ENCODE data around the gene SERTAD1.

The SERTAD1 gene

GRCh38 chr19:40471111-40471510, 45.3 kb upstream of the SERTAD1 start:
- H3F3A ChIP-seq (ENCODE audit: insufficient read depth) = 0 out of 2 replicates have a peak, but pooled peaks cover 3% of the 10 kb centered on the region
- TF ChIP-seq EZH2phosphoT487 (conservative IDR thresholded peaks at IDR 0.05; ENCODE audit: low read length) = no peak
- TF ChIP-seq, protein P1, sequence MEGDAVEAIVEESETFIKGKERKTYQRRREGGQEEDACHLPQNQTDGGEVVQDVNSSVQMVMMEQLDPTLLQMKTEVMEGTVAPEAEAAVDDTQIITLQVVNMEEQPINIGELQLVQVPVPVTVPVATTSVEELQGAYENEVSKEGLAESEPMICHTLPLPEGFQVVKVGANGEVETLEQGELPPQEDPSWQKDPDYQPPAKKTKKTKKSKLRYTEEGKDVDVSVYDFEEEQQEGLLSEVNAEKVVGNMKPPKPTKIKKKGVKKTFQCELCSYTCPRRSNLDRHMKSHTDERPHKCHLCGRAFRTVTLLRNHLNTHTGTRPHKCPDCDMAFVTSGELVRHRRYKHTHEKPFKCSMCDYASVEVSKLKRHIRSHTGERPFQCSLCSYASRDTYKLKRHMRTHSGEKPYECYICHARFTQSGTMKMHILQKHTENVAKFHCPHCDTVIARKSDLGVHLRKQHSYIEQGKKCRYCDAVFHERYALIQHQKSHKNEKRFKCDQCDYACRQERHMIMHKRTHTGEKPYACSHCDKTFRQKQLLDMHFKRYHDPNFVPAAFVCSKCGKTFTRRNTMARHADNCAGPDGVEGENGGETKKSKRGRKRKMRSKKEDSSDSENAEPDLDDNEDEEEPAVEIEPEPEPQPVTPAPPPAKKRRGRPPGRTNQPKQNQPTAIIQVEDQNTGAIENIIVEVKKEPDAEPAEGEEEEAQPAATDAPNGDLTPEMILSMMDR (IDR thresholded peaks at IDR 0.05; ENCODE audit: insufficient read depth, low read length, poor library complexity, severe bottlenecking) = no peak
- H3K4me3 ChIP-seq (ENCODE audit: insufficient read depth, low read length, poor library complexity, severe bottlenecking) = no peak overlapping the region
- H3K4me2 ChIP-seq (ENCODE audit: low read depth, low read length, poor library complexity, severe bottlenecking) = no peak overlapping the region
- no peaks in the 10 kb centered on the region for H3K36me3 ChIP-seq (ENCODE audit: low read length)
- no peak overlapping the region for H3K9ac ChIP-seq (ENCODE audit: low read length)
- no peaks in the 10 kb centered on the region for H3K9me3 ChIP-seq (ENCODE audit: insufficient read depth, low read length)
- no peaks in the 10 kb centered on the region for H3K79me2 ChIP-seq (ENCODE audit: insufficient read depth, low read length)
- no peaks in the 10 kb centered on the region for H4K20me1 ChIP-seq (ENCODE audit: low read depth, low read length)
- H3K27ac ChIP-seq (ENCODE audit: low read depth, low read length) = no peak overlapping the region
- H3K27me3 ChIP-seq (ENCODE audit: low read length) = no peaks in the 10 kb centered on the region
- no peaks in the 10 kb centered on the region for H3K9me2 ChIP-seq (replicated peaks; ENCODE audit: insufficient read depth, low read length)
- H2AFZ ChIP-seq (ENCODE audit: low read depth, low read length, severe bottlenecking) = no peak overlapping the region

DNA sequence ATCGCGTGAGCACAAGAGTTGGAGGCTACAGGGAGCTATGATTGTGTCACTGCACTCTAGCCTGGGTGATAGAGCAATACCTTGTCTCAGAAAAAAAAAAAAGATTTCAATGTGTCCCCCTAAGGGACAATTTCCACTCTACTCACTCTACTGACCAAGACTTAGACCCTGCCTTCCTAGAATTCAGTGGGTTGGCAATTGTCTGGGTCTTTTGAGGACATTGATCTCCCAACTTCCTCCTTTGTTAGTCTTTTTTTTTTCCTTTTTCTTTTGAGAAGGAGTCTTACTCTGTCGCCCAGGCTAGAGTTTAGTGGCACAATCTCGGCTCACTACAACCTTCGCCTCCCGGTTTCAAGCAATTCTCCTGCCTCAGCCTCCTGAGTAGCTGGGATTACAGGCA, 43.2 kb upstream of the SERTAD1 start:
- Histone ChIP-seq H4K20me1 (ENCODE audit: low read depth, low read length) (no peaks in the 10 kb centered on the region), H3K9ac (ENCODE audit: low read length) (no peak overlapping the region), H3F3A (ENCODE audit: insufficient read depth) (0 out of 2 replicates have a peak, but pooled peaks cover 3% of the 10 kb centered on the region), H3K27ac (ENCODE audit: low read depth, low read length) (no peak overlapping the region), H3K36me3 (ENCODE audit: low read length) (no peaks in the 10 kb centered on the region), H3K9me3 (ENCODE audit: insufficient read depth, low read length) (no peaks in the 10 kb centered on the region), H2AFZ (ENCODE audit: low read depth, low read length, severe bottlenecking) (no peak overlapping the region), H3K79me2 (ENCODE audit: insufficient read depth, low read length) (no peaks in the 10 kb centered on the region), H3K4me3 (ENCODE audit: insufficient read depth, low read length, poor library complexity, severe bottlenecking) (no peak overlapping the region), H3K4me2 (ENCODE audit: low read depth, low read length, poor library complexity, severe bottlenecking) (no peak overlapping the region), H3K27me3 (ENCODE audit: low read length) (no peaks in the 10 kb centered on the region), H3K9me2 (replicated peaks; ENCODE audit: insufficient read depth, low read length) (no peaks in the 10 kb centered on the region)
- no peak for TF ChIP-seq EZH2phosphoT487 (conservative IDR thresholded peaks at IDR 0.05; ENCODE audit: low read length)
- TF ChIP-seq, protein P1 (IDR thresholded peaks at IDR 0.05; ENCODE audit: insufficient read depth, low read length, poor library complexity, severe bottlenecking) = no peak

GRCh38 chr19:40466985-40467734, 41.4 kb upstream of the SERTAD1 start, which contains the start of gene SPTBN4:
Gene SPTBN4, plus strand, starts transcription at chr19:40467001. Its CDS starts 5,621 bp downstream, at chr19:40472622.
- Histone ChIP-seq H2AFZ (ENCODE audit: low read depth, low read length, severe bottlenecking) (peak within 1 kb of the TSS; percentile 90), H3K9ac (ENCODE audit: low read length) (peak within 1 kb of the TSS; percentile 29; the same call in 1 of the 2 replicates), H3K4me2 (ENCODE audit: low read depth, low read length, poor library complexity, severe bottlenecking) (peak within 1 kb of the TSS; percentile 65), H3K27me3 (ENCODE audit: low read length) (no peaks in the 10 kb centered on the region), H3K79me2 (ENCODE audit: insufficient read depth, low read length) (no peaks in the 10 kb centered on the region), H3F3A (ENCODE audit: insufficient read depth) (0 out of 2 replicates have a peak, but pooled peaks cover 3% of the 10 kb centered on the region), H3K27ac (ENCODE audit: low read depth, low read length) (no peak within 1 kb of the TSS), H3K36me3 (ENCODE audit: low read length) (no peaks in the 10 kb centered on the region), H4K20me1 (ENCODE audit: low read depth, low read length) (no peaks in the 10 kb centered on the region), H3K4me3 (ENCODE audit: insufficient read depth, low read length, poor library complexity, severe bottlenecking) (peak within 1 kb of the TSS; percentile 41), H3K9me3 (ENCODE audit: insufficient read depth, low read length) (no peaks in the 10 kb centered on the region), H3K9me2 (replicated peaks; ENCODE audit: insufficient read depth, low read length) (no peaks in the 10 kb centered on the region)
- TF ChIP-seq, protein P1 (IDR thresholded peaks at IDR 0.05; ENCODE audit: insufficient read depth, low read length, poor library complexity, severe bottlenecking) = no peak
- no peak for TF ChIP-seq EZH2phosphoT487 (conservative IDR thresholded peaks at IDR 0.05; ENCODE audit: low read length)

Measured in SU-DHL-6 (cell line).